GM18907 (cell line): ENCODE results near the gene PKM.
"Not testable (repeated sequence)": the region's sequence is repeated elsewhere in the genome, so short reads cannot be mapped to it uniquely, and the experiment has no call there.

Experiments used
- ATAC-seq: cut with Tn5 transposase; IDR thresholded peaks from one replicate; pipeline ENCODE4 v1.9.1; 2021; ENCODE audit warnings: mild to moderate bottlenecking, moderate library complexity; ENCODE audit not compliant: unreplicated experiment

The PKM gene

GRCh38 chr15:72231066-72231832 is at the start of gene PKM:
PKM (minus strand) TSS chr15:72231190; CDS start chr15:72219097, 12,093 bp downstream.
- peak; percentile 43 for ATAC-seq

- no peak for ATAC-seq
Observed at GRCh38 chr15:72280751-72281150, 49.8 kb upstream of the PKM start.

GRCh38 chr15:72278737-72279136 is 47.7 kb upstream of the PKM start:
- ATAC-seq: no peak

- no peak for ATAC-seq
Observed at GRCh38 chr15:72276326-72276700, 45.3 kb upstream of the PKM start.

- not testable (repeated sequence) for ATAC-seq
Observed at GRCh38 chr15:72275635-72276325, 44.8 kb upstream of the PKM start.

GRCh38 chr15:72272997-72273352 is 42.0 kb upstream of the PKM start:
- no peak for ATAC-seq

GRCh38 chr15:72272213-72272996 is 41.4 kb upstream of the PKM start, which contains the start of gene PARP6:
PARP6 (minus strand) TSS chr15:72272554; CDS start chr15:72267477, 5,077 bp downstream.
- ATAC-seq: peak; percentile 94

- ATAC-seq: no peak
Observed at GRCh38 chr15:72271895-72272212, 40.9 kb upstream of the PKM start.

GRCh38 chr15:72271221-72271620 is 40.2 kb upstream of the PKM start:
- no peak for ATAC-seq

- no peak for ATAC-seq
Observed at GRCh38 chr15:72269739-72270138, 38.7 kb upstream of the PKM start.

- no peak for ATAC-seq
Observed at GRCh38 chr15:72265031-72265430, 34.0 kb upstream of the PKM start.

GRCh38 chr15:72252663-72253299 is 21.8 kb upstream of the PKM start:
- ATAC-seq: no peak

- ATAC-seq: no peak
Observed at GRCh38 chr15:72249142-72249810, 18.3 kb upstream of the PKM start.

- no peak for ATAC-seq
Observed at GRCh38 chr15:72248514-72248913, 17.5 kb upstream of the PKM start.

- no peak for ATAC-seq
Observed at GRCh38 chr15:72242775-72243370, 11.9 kb upstream of the PKM start.

GRCh38 chr15:72239652-72240051 is 8.7 kb upstream of the PKM start:
- no peak for ATAC-seq

- no peak for ATAC-seq
Observed at GRCh38 chr15:72238586-72238985, 7.6 kb upstream of the PKM start.

GRCh38 chr15:72237853-72238224 is 6.8 kb upstream of the PKM start:
- no peak for ATAC-seq

- peak; percentile 78 for ATAC-seq
Observed at GRCh38 chr15:72237029-72237852, 6.3 kb upstream of the PKM start.
